ENCODE data around the gene TLCD4. TPM values are rescaled to one million over a fixed set of nuclear protein-coding genes. Genes with fewer than 3 reads are reported as not detected.

The TLCD4 gene
- total and polyA plus RNA-seq, 2 of the 13 experiments (the other 11 are each of a cell fraction or from before 2014, with no cell fraction given) = 4.7 to 14.5 TPM

- TF ChIP-seq THRA (CRISPR knock-in tag; IDR thresholded peaks at IDR 0.05; ENCODE audit: borderline replicate concordance) (no peak), GPBP1L1 (CRISPR knock-in tag; IDR thresholded peaks at IDR 0.05) (no peak), ZNF607 (CRISPR knock-in tag; IDR thresholded peaks at IDR 0.05; ENCODE audit: borderline replicate concordance) (no peak; the same call in 1 of the 2 replicates), SMARCE1 (IDR thresholded peaks at IDR 0.05; ENCODE audit: borderline replicate concordance) (no peak), PHB2 (IDR thresholded peaks at IDR 0.05; ENCODE audit: partially characterized antibody) (no peak), EED (CRISPR knock-in tag; IDR thresholded peaks at IDR 0.05) (no peak), MAX (IDR thresholded peaks at IDR 0.05) (peak; percentile 82), CBX5 (CRISPR knock-in tag; IDR thresholded peaks at IDR 0.05; ENCODE audit: borderline replicate concordance) (peak; percentile 48; the same call in 1 of the 2 replicates), TFE3 (CRISPR knock-in tag; IDR thresholded peaks at IDR 0.05) (no peak; the same call in 1 of the 2 replicates), SOX5 (CRISPR knock-in tag; IDR thresholded peaks at IDR 0.05; ENCODE audit: borderline replicate concordance) (peak; percentile 41; the same call in 1 of the 2 replicates), ZBTB3 (CRISPR knock-in tag; IDR thresholded peaks at IDR 0.05; ENCODE audit: borderline replicate concordance, low read depth) (peak; percentile 48; the same call in 1 of the 2 replicates), ZNF501 (CRISPR knock-in tag; IDR thresholded peaks at IDR 0.05) (peak; percentile 88), TCF7L2 (IDR thresholded peaks at IDR 0.05; ENCODE audit: low read depth, low read length) (no peak), GRHL1 (CRISPR knock-in tag; conservative IDR thresholded peaks at IDR 0.05) (no peak), SRSF1 (optimal IDR thresholded peaks at IDR 0.05; ENCODE audit: low read depth, low read length) (peak; percentile 26), KMT2A (CRISPR knock-in tag; IDR thresholded peaks at IDR 0.05) (peak; percentile 84), GMEB1 (CRISPR knock-in tag; IDR thresholded peaks at IDR 0.05; ENCODE audit: borderline replicate concordance) (peak; percentile 90)
Measured at GRCh38 chr1:95072532-95073419, 44.4 kb upstream of the TLCD4 start, which contains the start of gene ALG14 (continued).
